Right kidney (tissue), 1 donor: Measurements from ENCODE around the gene DOK3.
"Not testable (repeated sequence)": the region's sequence is repeated elsewhere in the genome, so short reads cannot be mapped to it uniquely, and the experiment has no call there.

Experiments
- DNase-seq: peaks from one replicate; pipeline ENCODE4 v3.0.0-alpha.2; 2016

DOK3 gene

GRCh38 chr5:177496727-177497291 lies 12.8 kb downstream of the DOK3 start:
- peak; percentile 86 for DNase-seq

- no peak for DNase-seq
Measured at GRCh38 chr5:177496070-177496726, 13.4 kb downstream of the DOK3 start.

GRCh38 chr5:177495243-177496060 lies 14.2 kb downstream of the DOK3 start:
- peak; percentile 61 for DNase-seq

- DNase-seq, result no peak
Measured at GRCh38 chr5:177494346-177495195, 15.1 kb downstream of the DOK3 start.

DNA sequence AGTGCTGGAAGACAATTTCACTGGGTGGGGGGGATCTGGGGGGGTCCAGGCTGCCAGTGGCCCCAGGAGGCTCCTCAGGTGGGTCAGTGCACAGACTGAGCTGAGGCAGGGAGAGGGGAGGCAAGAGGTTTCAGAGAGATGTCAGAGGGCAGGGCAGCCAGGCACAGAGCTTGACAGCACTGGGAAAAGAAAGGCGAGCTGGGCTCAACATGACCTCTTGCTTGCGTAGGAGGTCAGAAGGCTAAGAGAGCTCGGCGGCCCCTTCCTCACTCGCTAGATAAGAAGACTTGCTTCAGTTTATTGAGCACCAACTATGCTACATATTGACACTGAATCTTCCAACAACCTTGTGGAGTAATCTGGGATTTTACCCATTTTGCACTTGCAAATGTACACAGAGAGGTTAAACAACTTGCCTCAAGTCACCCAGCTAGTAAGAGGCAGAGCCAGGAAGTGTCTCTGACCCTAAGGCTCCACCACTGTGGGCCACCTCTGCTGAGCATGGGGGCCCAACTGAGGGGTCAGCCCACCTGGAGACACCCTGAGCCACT lies 15.8 kb downstream of the DOK3 start:
- DNase-seq, result no peak

DNA sequence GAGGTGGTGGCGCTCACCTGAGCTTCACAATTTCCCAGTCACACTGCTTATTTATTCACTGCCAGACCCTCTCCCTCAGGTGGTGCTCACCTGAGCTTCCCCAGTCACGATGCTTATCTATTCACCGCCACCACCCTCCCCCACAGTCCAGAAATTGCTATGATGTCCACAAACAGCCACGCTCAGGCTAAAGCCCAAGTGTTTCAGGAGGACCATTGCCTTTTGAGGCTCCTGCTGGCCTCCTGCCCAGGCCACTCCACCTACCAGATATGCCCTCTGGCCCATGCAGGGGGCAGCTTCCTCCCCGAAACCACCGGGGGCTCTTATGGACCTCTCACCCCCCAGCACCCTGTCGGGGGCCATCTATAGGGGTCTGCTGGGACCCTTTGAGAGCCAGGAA lies 16.8 kb downstream of the DOK3 start:
- DNase-seq, result no peak

GRCh38 chr5:177491983-177492746 lies 17.5 kb downstream of the DOK3 start:
- no peak for DNase-seq

- DNase-seq, result peak; percentile 38
Measured at GRCh38 chr5:177491429-177491945, 18.1 kb downstream of the DOK3 start.

- no peak for DNase-seq
Measured at GRCh38 chr5:177490992-177491391, 18.6 kb downstream of the DOK3 start.

- DNase-seq, result no peak
Measured at GRCh38 chr5:177490311-177490991, 19.2 kb downstream of the DOK3 start.

GRCh38 chr5:177489119-177489716 lies 20.4 kb downstream of the DOK3 start:
- no peak for DNase-seq

DNA sequence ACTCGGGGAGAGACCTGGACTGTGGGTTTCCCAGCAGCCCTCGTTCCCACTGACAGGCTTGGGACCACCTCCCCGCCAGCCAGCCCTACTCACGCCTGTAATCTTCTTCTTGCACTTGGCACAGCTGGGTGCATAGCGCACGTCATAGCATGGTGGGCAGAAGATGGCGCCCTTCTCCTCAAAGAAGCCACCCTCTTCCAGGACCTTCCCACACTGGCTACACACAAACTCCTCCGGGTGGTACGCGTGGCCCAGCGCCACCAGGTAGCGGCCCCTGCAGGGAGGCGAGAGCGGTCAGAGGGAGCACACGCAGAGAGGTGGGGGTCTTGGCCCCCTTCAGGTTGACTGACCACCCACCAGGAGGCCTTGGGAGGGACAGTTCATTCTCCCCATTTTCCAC lies 21.7 kb downstream of the DOK3 start:
- DNase-seq, result no peak

GRCh38 chr5:177487144-177487543 lies 22.5 kb downstream of the DOK3 start:
- no peak for DNase-seq

DNA sequence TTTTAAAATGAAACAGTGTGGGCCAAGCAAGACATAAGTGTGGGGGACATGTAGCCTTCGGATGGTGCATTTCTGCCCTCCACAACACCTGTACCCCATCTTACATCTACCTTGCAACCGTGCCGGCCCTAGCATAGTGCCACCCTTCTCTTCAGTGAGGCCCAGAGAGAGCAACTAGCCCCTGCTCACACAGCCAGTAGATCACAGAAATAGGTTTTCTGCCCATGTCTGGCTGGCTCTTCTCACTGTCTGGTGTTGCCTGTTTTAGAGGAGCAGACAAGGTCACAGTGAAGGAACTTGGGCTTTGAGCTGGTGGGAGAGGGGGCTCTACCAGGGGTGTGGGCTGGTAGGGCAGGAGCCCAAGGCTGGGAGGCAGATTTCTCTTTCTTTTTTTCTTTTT lies 23.4 kb downstream of the DOK3 start:
- DNase-seq, result no peak

DNA sequence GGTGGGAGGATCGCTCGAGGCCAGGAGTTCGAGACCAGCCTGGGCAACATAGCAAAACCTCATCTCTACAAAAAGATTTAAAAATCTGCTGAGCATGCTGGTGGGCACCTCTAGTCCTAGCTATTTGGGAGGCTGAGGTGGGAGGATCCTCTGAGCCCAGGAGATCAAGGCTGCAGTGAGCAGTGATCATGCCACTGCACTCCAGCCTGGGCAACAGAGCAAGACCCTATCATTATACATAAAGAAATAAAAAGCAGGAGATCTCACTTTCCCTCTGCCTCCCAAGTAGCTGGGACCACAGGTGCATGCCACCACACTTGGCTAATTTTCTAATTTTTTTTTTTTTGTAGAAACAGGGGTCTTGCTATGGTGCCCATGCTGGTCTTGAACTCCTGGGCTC lies 23.9 kb downstream of the DOK3 start:
- not testable (repeated sequence) for DNase-seq

DNA sequence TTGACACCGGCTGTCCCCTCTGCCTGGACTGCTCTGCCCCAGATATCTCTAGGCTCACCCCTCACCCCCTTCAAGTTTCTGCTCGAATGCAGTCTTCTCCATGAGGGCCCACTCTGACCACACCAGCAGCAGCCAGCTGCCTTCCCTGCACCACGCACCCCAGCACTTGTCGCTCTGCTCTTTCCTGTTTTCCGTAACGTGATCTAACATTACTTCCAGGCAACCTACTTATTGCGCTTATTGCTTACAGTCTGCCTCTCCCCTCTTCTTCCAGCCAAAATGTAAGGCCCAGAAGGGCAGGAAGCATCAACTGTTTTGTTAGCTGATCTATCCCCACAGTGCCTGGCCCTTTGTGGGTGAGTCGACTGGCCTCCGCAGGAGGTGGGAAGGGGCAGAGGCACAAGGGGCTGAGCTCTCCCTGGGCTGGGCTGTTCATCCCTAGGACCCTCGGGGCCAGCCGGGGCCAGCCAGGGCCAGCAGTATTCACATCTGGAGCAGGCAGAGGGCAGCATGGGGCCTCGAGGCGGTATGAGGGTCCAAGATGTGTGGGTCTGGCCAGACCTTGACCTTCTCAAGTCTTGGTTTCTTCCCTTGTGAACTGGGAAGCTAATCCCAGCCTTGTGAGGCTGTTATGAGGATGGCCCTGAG lies 24.6 kb downstream of the DOK3 start:
- DNase-seq, result no peak

- DNase-seq, result no peak
Measured at GRCh38 chr5:177483994-177484901, 25.4 kb downstream of the DOK3 start.

DNA sequence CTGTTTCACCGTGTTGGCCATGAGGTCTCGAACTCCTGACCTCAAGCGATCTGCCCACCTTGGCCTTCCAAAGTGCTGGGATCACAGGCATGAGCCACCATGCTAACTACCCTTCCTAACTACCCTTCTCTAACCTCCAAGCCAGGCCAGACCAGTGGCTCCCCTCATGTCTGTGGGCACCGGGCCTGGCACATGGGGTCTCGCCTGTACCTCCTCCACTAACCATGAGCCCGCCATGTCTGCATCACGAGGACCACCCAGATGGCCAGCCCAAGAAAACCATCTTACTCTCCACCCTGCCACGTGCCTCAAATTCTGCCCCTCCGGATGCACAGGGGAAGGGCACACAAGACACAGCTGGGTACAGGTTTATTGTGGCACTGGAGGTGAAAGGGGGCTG lies 26.6 kb downstream of the DOK3 start:
- no peak for DNase-seq

DNA sequence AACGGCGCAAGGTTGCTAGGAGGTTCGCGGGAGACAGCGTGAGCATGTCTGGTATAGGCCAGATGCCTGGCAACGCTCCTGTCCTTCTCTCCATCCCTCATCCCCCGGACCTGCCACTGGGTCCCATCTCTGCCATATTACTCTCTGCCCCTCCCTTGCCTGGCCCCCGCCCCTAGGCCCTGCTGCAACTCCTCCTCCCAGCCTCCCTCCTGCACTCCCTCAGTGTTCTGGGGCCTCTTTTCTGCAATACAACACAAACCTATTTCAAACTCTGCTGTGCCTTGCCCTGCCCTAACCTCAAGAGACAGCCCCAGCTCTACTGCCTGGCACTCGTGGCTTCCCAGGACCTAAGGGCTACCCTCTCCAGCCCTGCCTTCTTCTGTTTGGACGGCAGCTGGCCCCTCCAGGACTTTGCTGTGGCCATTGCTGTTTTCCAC lies 27.2 kb downstream of the DOK3 start:
- DNase-seq, result no peak
